AG10803 (cell line): ENCODE results near the gene MAP4K3.

Experiments used
- DNase-seq: peaks from one replicate; pipeline ENCODE4 v3.0.0; 2010; ENCODE audit warnings: low read depth
- H3K4me3 ChIP-seq: 2 replicates; pipeline ENCODE4 v1.5.1; 2011; ENCODE audit warnings: mild to moderate bottlenecking, low read length, control low read depth
- CTCF ChIP-seq: conservative IDR thresholded peaks from 2 replicates; pipeline ENCODE4 v1.5.1; 2011; ENCODE audit warnings: mild to moderate bottlenecking, low read length, control low read depth, inconsistent platforms

MAP4K3 gene

GRCh38 chr2:39227628-39228412, 209.3 kb downstream of the MAP4K3 start:
- no peak overlapping the region for H3K4me3 ChIP-seq
- TF ChIP-seq CTCF: peak; percentile 87
- DNase-seq: peak; percentile 70

GRCh38 chr2:39225567-39225966, 211.5 kb downstream of the MAP4K3 start:
- DNase-seq: no peak
- H3K4me3 ChIP-seq: no peak overlapping the region
- no peak for TF ChIP-seq CTCF

GRCh38 chr2:39223909-39224308, 213.2 kb downstream of the MAP4K3 start:
- DNase-seq: no peak

GRCh38 chr2:39221459-39221858, 215.6 kb downstream of the MAP4K3 start:
- H3K4me3 ChIP-seq: no peak overlapping the region
- no peak for TF ChIP-seq CTCF
- DNase-seq: no peak

More at GRCh38 chr2:39223909-39224308, 213.2 kb downstream of the MAP4K3 start:
- no peak for TF ChIP-seq CTCF
- no peak overlapping the region for H3K4me3 ChIP-seq

- DNase-seq: no peak
- TF ChIP-seq CTCF: no peak
- H3K4me3 ChIP-seq: no peak overlapping the region
Observed at GRCh38 chr2:39220136-39220535, 216.9 kb downstream of the MAP4K3 start.

- no peak for DNase-seq
- TF ChIP-seq CTCF: no peak
- no peak overlapping the region for H3K4me3 ChIP-seq
Observed at GRCh38 chr2:39218391-39218790, 218.7 kb downstream of the MAP4K3 start.

- DNase-seq: no peak
- H3K4me3 ChIP-seq: no peak overlapping the region
- no peak for TF ChIP-seq CTCF
Observed at GRCh38 chr2:39217192-39217550, 219.9 kb downstream of the MAP4K3 start.
